H4 (cell line): ENCODE data around the gene DNAAF1. TPM values are rescaled to one million over a fixed set of nuclear protein-coding genes. Genes with fewer than 3 reads are reported as not detected.
A peak's percentile ranks its signal among the peaks of the same experiment; 100 is the strongest.

Experiments
- DNase-seq: peaks from one replicate; pipeline ENCODE4 v3.0.0-alpha.2; 2015; ENCODE audit warnings: low spot score
- total RNA-seq: library from RNA; depleted of rRNA; stranded (reverse); fragments of >200 nt; shearing (Covaris generic); gene quantifications from 2 replicates; pipeline ENCODE4 v1.2.3, GENCODE V29; 2014

The DNAAF1 gene
- total RNA-seq, 1 experiment from 2014 or later = 0.29 TPM

DNA sequence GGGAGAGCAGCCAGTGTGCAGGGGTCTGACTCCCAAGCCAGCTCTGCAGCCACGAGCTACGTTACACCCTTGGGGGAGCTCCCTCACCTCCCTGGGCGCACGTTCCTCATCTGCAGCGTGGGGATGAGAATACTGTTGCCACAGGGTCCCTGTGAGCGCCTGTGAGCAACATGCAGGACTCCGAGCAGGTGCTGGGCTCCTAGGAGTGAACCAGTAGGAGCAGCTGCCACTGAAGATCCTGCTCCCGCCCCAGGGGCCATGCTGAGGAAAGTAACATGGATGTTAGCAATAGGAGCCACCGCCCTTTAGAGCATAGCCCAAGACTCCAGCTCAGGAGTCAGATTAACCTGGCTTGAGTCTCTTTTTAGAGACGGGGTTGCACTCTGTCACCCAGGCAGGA is 15.9 kb downstream of the DNAAF1 start:
- no peak for DNase-seq

- no peak for DNase-seq
Observed at GRCh38 chr16:84161801-84162200, 16.7 kb downstream of the DNAAF1 start.

- no peak for DNase-seq
Observed at GRCh38 chr16:84165746-84166145, 20.6 kb downstream of the DNAAF1 start.

DNA sequence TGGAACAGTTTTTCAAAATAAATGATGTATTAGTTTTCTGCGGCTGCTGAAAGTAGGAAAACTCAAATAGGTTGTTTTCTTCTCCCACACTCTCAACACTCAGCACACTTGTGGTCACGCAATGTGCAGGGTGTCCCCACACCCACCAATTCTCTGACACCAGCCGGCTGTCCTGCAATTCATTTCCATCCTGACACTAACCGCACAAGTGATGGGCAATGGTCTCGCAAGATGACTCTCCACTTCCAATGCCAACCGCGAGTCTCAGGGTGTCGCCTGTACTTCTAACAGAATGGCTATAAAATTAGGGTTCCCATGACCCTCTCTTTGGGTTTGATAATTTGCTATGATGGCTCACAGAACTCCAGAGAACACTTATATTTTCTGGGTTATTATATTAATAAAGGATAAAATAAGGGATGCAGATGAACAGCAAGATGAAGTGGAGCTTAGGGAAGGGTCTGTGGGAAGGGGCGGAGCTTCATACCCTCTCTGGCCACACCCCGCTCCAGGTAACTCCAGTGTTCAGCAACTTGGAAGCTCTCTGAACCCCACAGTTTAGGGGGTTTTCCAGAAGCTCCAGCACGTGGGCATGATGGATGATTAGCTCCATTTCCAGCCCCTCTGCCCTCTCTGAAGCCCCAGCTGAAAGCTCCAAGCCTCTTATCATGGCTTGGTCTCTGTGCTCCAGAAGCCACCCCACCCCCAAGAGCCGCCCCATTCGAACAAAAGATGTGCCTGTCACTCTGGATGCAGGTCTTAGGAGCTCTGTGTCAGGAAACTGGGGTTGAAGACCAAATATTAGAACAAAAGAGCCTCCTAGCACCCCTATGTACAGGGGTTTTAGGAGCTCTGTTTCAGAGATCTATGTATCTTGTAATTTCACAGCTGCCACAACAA is 21.9 kb downstream of the DNAAF1 start:
- no peak for DNase-seq

DNA sequence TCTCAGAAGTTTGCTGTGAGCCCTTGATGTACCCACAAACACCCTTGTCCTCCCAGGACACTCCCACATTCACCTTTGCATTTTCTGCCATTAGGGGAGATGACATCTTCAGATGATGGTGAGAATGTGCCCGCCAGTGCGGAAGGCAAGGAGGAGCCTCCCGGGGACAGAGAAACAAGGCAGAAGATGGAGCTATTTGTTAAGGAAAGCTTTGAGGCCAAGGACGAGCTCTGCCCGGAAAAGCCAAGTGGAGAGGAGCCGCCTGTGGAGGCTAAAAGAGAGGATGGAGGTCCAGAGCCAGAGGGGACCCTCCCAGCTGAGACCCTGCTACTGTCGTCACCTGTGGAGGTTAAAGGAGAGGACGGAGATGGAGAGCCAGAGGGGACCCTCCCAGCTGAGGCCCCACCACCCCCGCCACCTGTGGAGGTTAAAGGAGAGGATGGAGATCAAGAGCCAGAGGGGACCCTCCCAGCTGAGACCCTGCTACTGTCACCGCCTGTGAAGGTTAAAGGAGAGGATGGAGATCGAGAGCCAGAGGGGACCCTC is 24.7 kb downstream of the DNAAF1 start:
- no peak for DNase-seq

- DNase-seq = no peak
Observed at GRCh38 chr16:84174396-84174795, 29.3 kb downstream of the DNAAF1 start.

DNA sequence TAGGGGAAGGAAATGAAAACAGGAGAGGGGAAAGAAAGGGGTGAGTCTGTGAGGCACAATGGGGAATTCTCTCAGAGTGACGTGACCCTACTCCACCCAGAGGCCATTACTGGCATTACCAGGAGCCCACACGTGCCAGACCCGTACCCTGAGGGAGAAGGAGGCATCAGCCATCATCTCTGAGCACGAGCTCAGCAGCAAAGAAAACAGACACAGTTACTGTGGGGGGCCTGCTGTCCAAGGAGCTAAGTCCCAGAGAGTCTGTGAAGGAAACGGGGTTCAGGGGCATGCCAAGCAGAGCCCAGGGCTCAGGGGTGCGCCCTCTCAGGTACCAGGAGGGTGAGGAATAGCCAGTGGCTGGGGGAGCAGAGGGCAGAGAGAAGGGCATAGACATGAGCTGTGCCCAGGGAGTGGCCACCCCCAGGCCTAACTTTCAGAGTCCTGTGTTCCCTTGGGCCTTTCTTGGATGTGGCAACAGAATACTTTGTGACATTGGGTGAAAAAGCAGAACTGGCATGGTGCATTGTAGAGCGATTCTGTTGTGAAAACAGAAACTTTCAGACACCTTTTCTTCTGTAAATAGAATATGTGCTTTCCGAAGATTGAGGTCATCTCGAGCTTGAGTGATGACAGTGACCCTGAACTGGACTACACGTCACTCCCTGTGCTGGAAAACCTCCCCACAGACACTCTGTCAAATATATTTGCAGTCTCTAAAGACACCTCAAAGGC is 30.4 kb downstream of the DNAAF1 start:
- DNase-seq = peak; percentile 44

DNA sequence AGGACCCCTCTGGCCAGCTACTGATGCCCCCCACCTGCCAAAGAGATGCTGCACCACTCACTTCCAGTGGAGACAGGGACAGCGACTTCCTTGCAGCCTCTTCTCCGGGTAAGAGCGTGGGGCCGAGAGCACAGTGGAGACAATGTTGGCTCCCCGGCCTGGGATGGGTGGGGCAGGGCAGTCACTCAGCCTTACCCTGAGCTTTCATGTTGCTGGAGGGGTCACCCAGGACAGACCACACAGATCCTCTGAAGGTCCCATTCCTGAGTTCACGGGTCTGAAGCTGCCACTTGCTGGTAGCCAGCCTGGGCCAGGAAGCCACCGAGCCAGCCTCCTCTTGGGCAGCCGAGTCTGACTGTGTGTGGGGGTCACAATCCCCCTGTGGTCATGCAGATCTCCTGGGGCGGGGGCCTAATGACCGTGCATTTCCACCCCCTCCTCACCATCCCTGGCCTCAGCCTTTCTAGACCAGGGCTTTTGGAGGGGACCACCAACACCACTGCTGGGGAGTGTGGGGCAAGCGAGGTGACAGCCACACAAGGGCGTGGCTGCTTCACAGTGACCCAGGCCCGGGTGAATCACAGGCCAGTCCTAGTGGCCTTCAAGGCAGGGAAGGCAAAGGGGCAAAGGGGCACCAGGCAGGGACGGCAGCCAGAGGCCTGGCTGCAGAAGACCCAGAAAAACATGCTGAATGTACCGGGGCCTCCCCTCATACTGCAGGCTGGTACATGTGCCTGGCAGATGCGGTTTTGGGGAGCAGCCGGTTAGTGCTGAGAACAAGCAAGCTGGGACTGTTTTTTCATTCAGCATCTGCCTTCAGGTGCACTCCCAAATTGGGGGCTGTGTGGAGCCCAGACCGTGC is 31.3 kb downstream of the DNAAF1 start:
- DNase-seq = no peak

DNA sequence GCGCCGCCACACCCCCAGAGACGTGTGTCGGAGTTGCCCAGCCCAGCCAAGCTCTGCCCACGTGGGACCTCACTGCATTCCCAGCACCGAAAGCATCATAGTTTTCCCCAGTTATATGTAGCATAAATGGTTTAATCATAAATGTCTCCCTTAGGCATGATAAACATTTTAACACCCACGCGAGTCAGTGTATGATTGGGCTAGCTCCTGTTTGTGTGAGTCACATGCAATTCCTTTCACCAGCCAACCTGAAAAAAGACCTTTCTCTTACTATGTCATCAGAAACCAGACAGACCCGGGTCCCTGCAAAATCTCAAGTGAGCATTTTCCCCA is 32.6 kb downstream of the DNAAF1 start:
- no peak for DNase-seq

GRCh38 chr16:84178146-84178765 is 33.1 kb downstream of the DNAAF1 start:
- DNase-seq = no peak

DNA sequence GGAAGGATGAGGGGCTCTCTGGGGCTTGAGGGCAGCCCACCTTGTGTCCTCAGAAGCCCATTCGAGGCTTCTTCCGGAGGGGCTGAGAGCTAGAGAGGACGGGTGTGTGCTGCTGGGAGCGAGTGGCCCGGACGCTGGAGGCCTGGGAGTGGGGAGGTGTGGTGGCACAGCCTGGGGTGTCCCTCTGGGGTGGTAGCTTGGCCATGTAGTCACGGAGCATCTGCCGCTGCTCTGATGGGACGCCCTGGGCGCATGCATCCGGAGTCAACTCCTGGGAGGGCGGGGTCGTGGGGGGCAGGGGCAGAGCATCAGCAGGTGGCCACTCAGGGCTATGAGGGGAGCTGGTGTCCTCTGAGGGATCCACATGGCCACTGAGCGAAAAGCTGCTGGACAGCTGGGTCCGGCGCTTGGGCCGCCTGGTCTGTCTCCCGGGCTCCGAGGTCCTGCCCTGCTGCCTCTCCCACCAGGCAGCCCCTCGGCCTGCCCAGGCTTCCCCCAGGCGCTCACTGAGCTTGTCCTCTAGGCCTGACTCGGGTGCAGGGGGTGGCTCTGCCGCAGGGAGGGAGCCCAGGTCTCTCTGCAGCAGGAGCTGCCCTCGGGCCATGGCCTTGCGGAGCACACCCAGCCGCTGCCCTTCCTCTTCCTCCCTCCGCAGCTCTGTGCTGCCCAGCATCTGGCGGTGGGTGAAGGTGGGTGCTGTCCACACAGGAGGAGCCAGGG is 33.9 kb downstream of the DNAAF1 start:
- DNase-seq = no peak

DNA sequence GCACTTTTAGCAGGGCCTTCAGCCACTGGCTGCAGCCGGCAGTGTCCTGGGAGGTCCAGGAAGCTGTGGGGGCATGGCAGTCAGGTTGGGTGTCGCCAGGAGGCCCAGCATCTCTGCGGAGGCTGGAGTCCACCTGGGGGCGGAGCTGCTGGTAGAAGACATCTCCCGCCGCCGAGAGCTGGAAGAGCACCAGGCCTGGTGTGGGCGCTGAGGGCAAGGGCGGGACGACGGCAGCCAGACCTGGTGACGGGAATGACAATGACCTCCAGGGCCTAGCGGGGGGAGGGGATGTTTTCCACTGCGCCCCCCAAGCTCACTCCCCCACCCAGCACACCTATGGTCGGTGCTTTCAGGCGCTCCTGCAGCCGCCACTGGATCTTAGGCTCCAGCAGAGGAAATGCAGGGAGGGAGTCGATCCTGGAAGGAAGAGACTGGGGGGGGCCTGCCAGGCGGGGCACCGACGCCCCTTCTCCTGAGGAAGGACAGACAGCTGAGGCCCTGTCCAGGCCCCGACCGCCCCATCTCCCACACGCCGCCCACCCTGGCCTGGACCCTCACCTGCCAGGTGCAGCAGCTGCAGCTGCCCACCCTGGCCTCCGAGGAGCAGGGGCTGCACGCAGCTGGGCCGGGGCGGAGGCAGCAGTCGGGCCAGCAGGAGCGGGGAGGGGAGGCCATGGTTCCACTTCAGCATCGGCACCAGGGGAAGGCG is 34.7 kb downstream of the DNAAF1 start:
- no peak for DNase-seq

DNA sequence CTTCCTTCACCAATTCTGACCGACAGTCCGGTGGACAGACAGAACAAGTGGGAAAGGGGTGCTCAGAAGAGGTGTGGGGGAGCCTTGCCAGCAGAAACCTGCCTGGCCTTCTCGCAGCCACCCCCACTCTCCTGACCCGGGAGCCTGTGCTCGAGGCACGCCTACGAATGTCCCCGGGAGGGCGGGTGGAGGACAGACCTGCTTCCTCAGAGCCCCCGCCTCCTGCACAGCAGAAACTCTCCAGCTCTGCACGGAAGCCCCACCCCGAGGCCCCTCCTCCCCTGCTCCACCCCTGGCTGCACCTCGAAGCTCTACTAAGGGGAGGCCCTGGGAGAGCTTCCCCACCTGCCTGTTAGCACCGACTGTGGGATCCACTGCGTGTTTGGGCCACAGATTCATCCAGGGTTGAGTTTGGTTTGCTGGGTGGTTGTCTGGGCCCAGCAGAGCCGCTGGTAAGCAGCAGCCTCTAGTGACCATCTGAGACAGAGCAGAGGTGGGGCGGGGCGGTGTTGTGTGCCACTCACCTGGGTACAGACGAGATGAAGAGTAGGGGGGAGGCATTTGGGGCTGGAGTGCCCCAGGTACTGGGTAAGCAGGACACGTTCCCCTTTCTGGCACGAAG is 35.5 kb downstream of the DNAAF1 start:
- DNase-seq = no peak

GRCh38 chr16:84181144-84181915 is 36.2 kb downstream of the DNAAF1 start:
- DNase-seq = no peak

DNA sequence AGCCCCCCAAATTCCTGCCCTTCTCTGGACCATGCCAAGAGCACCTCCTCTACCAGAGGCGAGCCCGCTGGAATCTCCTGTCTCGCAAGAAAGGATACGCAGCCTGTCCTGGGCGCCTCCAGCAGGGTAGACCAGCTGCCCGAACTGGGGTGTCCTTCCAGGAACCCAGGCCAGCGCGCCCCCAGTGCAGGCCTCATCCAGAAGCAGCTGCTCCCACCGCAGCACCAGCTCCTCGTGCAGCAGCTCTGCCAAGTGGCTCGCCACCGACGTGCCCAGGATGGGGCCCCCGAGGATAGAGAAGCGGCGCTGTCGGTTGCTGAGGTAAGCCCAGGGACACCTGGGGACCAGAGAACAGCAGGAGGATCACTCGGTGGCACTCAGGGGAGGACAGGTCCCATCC is 37.0 kb downstream of the DNAAF1 start:
- DNase-seq = no peak

GRCh38 chr16:84182680-84183571 is 37.8 kb downstream of the DNAAF1 start:
- no peak for DNase-seq

DNA sequence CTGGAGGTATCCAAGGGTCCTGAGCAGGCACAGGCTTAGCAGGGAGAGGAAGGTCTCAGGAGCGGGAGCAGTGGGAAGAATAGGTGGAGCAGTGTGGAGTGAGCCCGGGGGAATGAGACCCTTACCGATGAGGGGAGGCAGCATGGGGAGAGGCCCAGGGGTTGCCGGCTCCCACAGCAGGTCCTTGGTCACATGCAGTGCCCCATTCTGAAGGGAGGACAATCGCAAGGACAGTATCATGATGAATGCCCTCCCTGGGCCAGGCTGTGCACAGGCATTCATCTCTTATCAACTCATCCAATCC is 38.4 kb downstream of the DNAAF1 start:
- no peak for DNase-seq
